Uterus (tissue), 2 donors: Measurements from ENCODE around the gene PCDHA4.

ENCODE experiments used
- CTCF ChIP-seq, 4 experiments: fragments of 200-600 bp in 2 of 4; fragments of 450-650 bp in 2 of 4; sonication (generic) in 2 of 4; IDR thresholded peaks; one replicate each; pipeline ENCODE4 v1.5.1; 2016 to 2019; ENCODE audit warnings: antibody characterized with exemption in 4 of 4, mild to moderate bottlenecking in 2 of 4, moderate library complexity in 1 of 4
- POLR2A ChIP-seq, 2 donors: fragments of 450-650 bp; IDR thresholded peaks; one replicate each; pipeline ENCODE4 v1.6.1; 2016; ENCODE audit warnings: antibody characterized with exemption in 2 of 2, mild to moderate bottlenecking in 1 of 2, moderate library complexity in 1 of 2

GRCh38 chr5:140785905-140786686 lies 20.8 kb upstream of the PCDHA4 start, which contains the start of gene PCDHA1:
- TF ChIP-seq CTCF (IDR thresholded peaks at IDR 0.05), result no peak
- TF ChIP-seq POLR2A (IDR thresholded peaks at IDR 0.05), result no peak
